HCT116 (cell line): ENCODE results near the gene SGCA. TPM values are rescaled to one million over a fixed set of nuclear protein-coding genes. Genes with fewer than 3 reads are reported as not detected.
A peak's percentile ranks its signal among the peaks of the same experiment; 100 is the strongest.

Experiments used
- ATAC-seq: fragments of 200-7000 bp; cut with Tn5 transposase; 2 replicates; pipeline ENCODE4 v1.9.1; 2020; ENCODE audit warnings: mild to moderate bottlenecking, moderate library complexity
- BruUV-seq: library from RNA; stranded (reverse); fragments of 400-500 nt; replicated peaks from 2 replicates; lab custom pipeline; 2021; lab: Mats Ljungman, UMichigan
- CTCF ChIA-PET: fragments of 300-600 bp; sonication (Branson Sonifier 250); formaldehyde crosslinking; loops from one replicate; lab custom pipeline; 2021; ENCODE audit warnings: antibody characterized with exemption; lab: Charles Lee
- POLR2A ChIA-PET: fragments of 300-600, 350-600 bp; sonication (Branson Sonifier 250); formaldehyde crosslinking; loops from one replicate; lab custom pipeline; 2021; ENCODE audit warnings: antibody characterized with exemption; lab: Charles Lee
- RAD21 ChIA-PET, 2 experiments: fragments of 300-600 bp; sonication (Branson Sonifier 250); formaldehyde crosslinking; loops; one replicate each; lab custom pipeline; 2023; ENCODE audit warnings: low total read pairs in 2 of 2; ENCODE audit not compliant: uncharacterized antibody in 2 of 2, unreplicated experiment in 2 of 2, low non-redundant PET in 1 of 2; lab: Charles Lee
- DNase-seq: peaks from one replicate; pipeline ENCODE4 v3.0.0-alpha.2; 2010; ENCODE audit warnings: low read depth, low spot score
- H2AFZ ChIP-seq: fragments of 200-600 bp; shearing (Covaris generic), sonication (generic); 2 replicates; pipeline ENCODE4 v1.6.1; 2017; ENCODE audit warnings: low read depth, mixed run types, mixed read lengths, antibody characterized with exemption, low read length; ENCODE audit not compliant: poor library complexity, severe bottlenecking
- H3K27ac ChIP-seq: 2 replicates; pipeline ENCODE4 v1.5.1; 2012; ENCODE audit warnings: low read depth, low read length
- H3K27me3 ChIP-seq: fragments of 200-600 bp; sonication (generic); 2 replicates; pipeline ENCODE4 v1.6.1; 2016; ENCODE audit warnings: mixed run types, low read length, mixed read lengths; ENCODE audit not compliant: insufficient read depth
- H3K36me3 ChIP-seq, 2 experiments: fragments of 200-500 bp in 1 of 2; fragments of 200-600 bp in 1 of 2; sonication (Bioruptor generic) in 1 of 2; sonication (generic) in 1 of 2; 2 replicates each; pipeline versions ENCODE4 v1.5.1 to v1.6.1; 2014 to 2016; ENCODE audit warnings: low read length in 2 of 2, inconsistent platforms in 1 of 2, mixed read lengths in 1 of 2, mixed run types in 1 of 2; ENCODE audit not compliant: insufficient read depth in 2 of 2, control insufficient read depth in 1 of 2
- H3K4me1 ChIP-seq, 2 experiments: fragments of 200-600 bp in 1 of 2; sonication (generic) in 1 of 2; 2 replicates each; pipeline versions ENCODE4 v1.5.1 to v1.6.1; 2012 to 2017; ENCODE audit warnings: low read length in 2 of 2, inconsistent platforms in 1 of 2, mild to moderate bottlenecking in 1 of 2, mixed read lengths in 1 of 2, mixed run types in 1 of 2, moderate library complexity in 1 of 2; ENCODE audit not compliant: insufficient read depth in 2 of 2, control insufficient read depth in 1 of 2
- H3K4me2 ChIP-seq: fragments of 200-600 bp; sonication (generic); 2 replicates; pipeline ENCODE4 v1.6.1; 2017; ENCODE audit warnings: mixed run types, low read length, mixed read lengths
- H3K4me3 ChIP-seq, 2 experiments: fragments of 200-600 bp in 1 of 2; sonication (generic) in 1 of 2; replicated peaks in 1 of 2; 2 replicates each; pipeline ENCODE4 v1.5.1; 2011 to 2016; ENCODE audit warnings: low read length in 2 of 2, control low read depth in 1 of 2, low read depth in 1 of 2, mild to moderate bottlenecking in 1 of 2, mixed read lengths in 1 of 2, mixed run types in 1 of 2
- H3K79me2 ChIP-seq: fragments of 200-600 bp; sonication (generic); 2 replicates; pipeline ENCODE4 v1.6.1; 2017; ENCODE audit warnings: mild to moderate bottlenecking, mixed run types, low read length, moderate library complexity, mixed read lengths; ENCODE audit not compliant: insufficient read depth
- H3K9ac ChIP-seq: fragments of 200-600 bp; sonication (generic); 2 replicates; pipeline ENCODE4 v1.6.1; 2016; ENCODE audit warnings: low read length, mixed read lengths
- H3K9me2 ChIP-seq: fragments of 200-600 bp; sonication (generic), shearing (Covaris generic); 2 replicates; pipeline ENCODE4 v1.6.1; 2017; ENCODE audit warnings: mixed run types, mild to moderate bottlenecking, moderate library complexity; ENCODE audit not compliant: insufficient read depth
- H3K9me3 ChIP-seq, 2 experiments: fragments of 200-500 bp in 1 of 2; fragments of 200-600 bp in 1 of 2; sonication (Bioruptor generic) in 1 of 2; sonication (generic) in 1 of 2; 2 replicates each; pipeline ENCODE4 v1.6.1; 2014 to 2017; ENCODE audit warnings: low read length in 2 of 2, mixed read lengths in 2 of 2, inconsistent platforms in 1 of 2, low read depth in 1 of 2, mild to moderate bottlenecking in 1 of 2, mixed run types in 1 of 2, moderate library complexity in 1 of 2; ENCODE audit not compliant: control insufficient read depth in 1 of 2, insufficient read depth in 1 of 2
- H4K20me1 ChIP-seq: fragments of 200-600 bp; sonication (generic), shearing (Covaris generic); 2 replicates; pipeline ENCODE4 v1.6.1; 2017; ENCODE audit warnings: mixed run types, mild to moderate bottlenecking, moderate library complexity; ENCODE audit not compliant: insufficient read depth
- ATF3 ChIP-seq: IDR thresholded peaks from 2 replicates; pipeline ENCODE4 v1.6.1; 2012
- CTCF ChIP-seq, 3 experiments: fragments of 200-600 bp in 1 of 3; sonication (generic) in 1 of 3; IDR thresholded peaks in 2 of 3; conservative IDR thresholded peaks in 1 of 3; 2 replicates each; pipeline ENCODE4 v1.5.1; 2012 to 2017; ENCODE audit warnings: low read depth in 2 of 3, low read length in 2 of 3, antibody characterized with exemption in 1 of 3, borderline replicate concordance in 1 of 3, control low read depth in 1 of 3, mild to moderate bottlenecking in 1 of 3, mixed read lengths in 1 of 3, mixed run types in 1 of 3, moderate library complexity in 1 of 3; ENCODE audit not compliant: insufficient read depth in 1 of 3
- FOSL1 ChIP-seq: IDR thresholded peaks from 2 replicates; pipeline ENCODE4 v1.6.1; 2012; ENCODE audit warnings: low read depth
- MAX ChIP-seq: IDR thresholded peaks from 2 replicates; pipeline ENCODE4 v1.6.1; 2012
- RAD21 ChIP-seq: IDR thresholded peaks from 2 replicates; pipeline ENCODE4 v1.6.1; 2012; ENCODE audit warnings: low read depth, mild to moderate bottlenecking
- intact Hi-C: fragments of 100-400 bp; cut with micrococcal nuclease; formaldehyde crosslinking; loops from 2 replicates; pipeline ENCODE4 v1.10.0; 2022
- total RNA-seq: library from RNA; stranded (reverse); gene quantifications from one replicate; pipeline ENCODE4 v1.2.1, GENCODE V29; 2021; ENCODE audit not compliant: unreplicated experiment

The SGCA gene
- total RNA-seq, 1 experiment from 2014 or later: 0.37 TPM

GRCh38 chr17:50175035-50175807 lies 9.4 kb downstream of the SGCA start (continued):
- TF ChIP-seq ATF3: no peak
- no peak for TF ChIP-seq FOSL1

- no peaks in the 10 kb centered on the region for H3K27me3 ChIP-seq
- ChIA-PET POLR2A (interaction anchor here (2.1 to 2.7 kb wide), 2 partner anchors 23 to 25 kb away, joined by 17 to 18 read pairs; no protein-coding TSS in a partner anchor), RAD21 (interaction anchor here in 1 of 2 experiments (0.7 kb wide), 1 partner anchor 23 kb away, joined by 3 read pairs; no protein-coding TSS in a partner anchor), CTCF (interaction anchor here (0.8 to 3.3 kb wide), 11 partner anchors 7 to 221 kb away, joined by 3 to 39 read pairs (median 6); partner anchors contain the start of genes COL1A1, LRRC59, SGCA and TMEM92)
- no TSS peak for BruUV-seq
- intact Hi-C loops: no loop called here
- H3K4me2 ChIP-seq: 0 out of 2 replicates have a peak overlapping the region, but pooled peaks have one; percentile 6
- TF ChIP-seq CTCF (IDR thresholded peaks at IDR 0.05 in 2 of 3, conservative IDR thresholded peaks at IDR 0.05 in 1 of 3; ENCODE audit: borderline replicate concordance in 1 of 3, insufficient read depth in 1 of 3, low read depth in 2 of 3, low read length in 2 of 3): peak in 2 of 3 experiments; percentile 20 to 34; a peak in 2 of 6 replicates
- TF ChIP-seq RAD21: no peak
- no peak for TF ChIP-seq MAX
- DNase-seq: no peak
- H2AFZ ChIP-seq: no peak overlapping the region
- no peaks in the 10 kb centered on the region for H4K20me1 ChIP-seq
- no peaks in the 10 kb centered on the region for H3K9me3 ChIP-seq
- H3K9me2 ChIP-seq: no peaks in the 10 kb centered on the region
- no peak overlapping the region; the same call in 1 of the 2 replicates for H3K27ac ChIP-seq
- peaks cover 41 to 59% of the 10 kb centered on the region in 2 experiments for H3K4me1 ChIP-seq
- no peak overlapping the region for H3K9ac ChIP-seq
- H3K36me3 ChIP-seq: no peaks in the 10 kb centered on the region
- no peaks in the 10 kb centered on the region for H3K79me2 ChIP-seq
- no peak overlapping the region for H3K4me3 ChIP-seq
- ATAC-seq: no peak
Measured at GRCh38 chr17:50176559-50177357, 11.0 kb downstream of the SGCA start.
